Medulla oblongata (tissue), 1 donor: ENCODE data around the gene SCPEP1.
A peak's percentile ranks its signal among the peaks of the same experiment; 100 is the strongest.
"Not testable (repeated sequence)": the region's sequence is repeated elsewhere in the genome, so short reads cannot be mapped to it uniquely, and the experiment has no call there.

Experiments
- DNase-seq: peaks from one replicate; pipeline ENCODE4 v3.0.0-alpha.2; 2015; ENCODE audit errors: extremely low spot score

The SCPEP1 gene

DNA sequence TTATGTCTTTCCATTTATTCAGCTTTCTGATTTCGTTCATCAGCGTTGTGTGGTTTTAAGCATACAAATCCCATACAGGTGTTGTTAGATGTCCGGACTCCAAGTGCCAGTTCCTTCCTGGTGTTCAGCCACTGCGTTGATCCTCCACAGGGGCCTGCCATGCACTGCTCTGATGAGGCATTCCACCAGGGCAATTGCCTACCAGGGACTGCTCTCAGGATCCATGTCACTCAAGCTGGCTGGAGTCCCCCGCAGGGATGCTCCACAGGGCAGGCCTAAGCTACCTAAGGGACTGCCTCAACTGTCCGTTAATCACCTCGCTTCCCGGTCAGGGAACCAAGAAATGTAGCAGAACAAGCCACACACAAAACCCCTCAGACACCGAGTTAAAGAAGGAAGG lies 12.7 kb upstream of the SCPEP1 start:
- not testable (repeated sequence) for DNase-seq

DNA sequence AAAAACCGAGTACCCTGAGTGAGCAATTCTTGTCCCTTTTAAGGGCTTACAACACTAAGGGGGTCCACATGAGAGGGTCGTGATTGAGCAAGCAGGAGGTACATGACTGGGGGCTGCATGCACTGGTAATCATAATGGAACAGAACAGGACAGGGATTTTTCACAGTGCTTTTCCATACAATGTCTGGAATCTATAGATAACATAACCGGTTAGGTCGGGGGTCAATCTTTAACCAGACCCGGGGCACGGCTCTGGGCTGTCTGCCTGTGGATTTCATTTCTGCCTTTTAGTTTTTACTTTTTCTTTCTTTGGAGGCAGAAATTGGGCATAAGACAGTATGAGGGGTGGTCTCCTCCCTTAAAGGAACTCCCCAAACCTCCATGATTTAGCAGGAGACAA lies 12.2 kb upstream of the SCPEP1 start:
- DNase-seq, result not testable (repeated sequence)

DNA sequence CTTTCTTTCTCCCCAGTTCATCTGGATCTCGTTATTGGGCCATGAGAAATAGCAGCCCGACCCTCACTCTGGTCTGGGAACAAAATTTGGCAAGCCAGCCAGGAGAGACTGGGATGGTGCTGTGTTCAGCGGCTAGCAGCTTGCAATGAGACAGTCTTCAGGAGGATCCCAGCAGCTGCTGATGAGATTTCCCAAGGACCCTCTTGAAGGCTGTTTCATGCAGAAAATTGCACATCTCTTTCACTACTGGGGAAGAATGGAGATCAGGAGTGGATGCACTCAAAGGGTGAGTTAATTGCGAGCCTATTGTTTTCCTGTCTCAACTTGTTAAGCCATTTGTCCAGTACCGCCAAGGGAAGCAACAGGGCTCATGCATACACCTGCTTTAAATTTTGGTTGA lies 11.6 kb upstream of the SCPEP1 start:
- DNase-seq, result no peak

GRCh38 chr17:56970974-56971373 lies 7.0 kb upstream of the SCPEP1 start:
- DNase-seq, result no peak

DNA sequence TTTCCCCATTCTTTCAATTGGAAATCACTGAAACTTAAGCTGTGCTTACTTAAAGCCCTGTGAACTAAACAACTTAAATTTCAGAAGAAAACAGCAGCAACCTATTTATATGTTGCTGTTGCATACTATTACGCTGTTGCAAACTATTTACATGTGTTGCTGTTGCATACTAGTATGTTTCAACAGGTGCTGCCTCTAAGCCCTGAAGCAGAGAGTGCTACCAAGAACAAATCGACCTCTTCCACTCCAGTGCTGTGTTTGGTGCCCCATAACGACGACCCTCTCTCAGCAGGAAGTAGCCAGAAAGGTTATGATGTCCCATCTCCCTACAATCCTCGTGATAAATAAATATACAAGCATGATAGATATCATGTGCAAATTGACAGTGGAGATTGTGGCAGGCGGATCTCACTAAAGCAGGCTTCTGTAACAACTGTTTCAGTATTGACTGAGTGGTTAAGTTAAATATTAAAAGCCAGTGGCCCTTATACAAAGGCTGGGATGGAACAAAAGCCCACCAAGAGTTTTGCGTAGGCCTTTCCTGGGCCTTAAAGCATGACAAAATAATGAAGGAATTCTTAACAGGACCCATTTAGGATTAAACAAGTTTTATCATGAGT lies 5.7 kb upstream of the SCPEP1 start:
- DNase-seq, result no peak

GRCh38 chr17:56973520-56973919 lies 4.4 kb upstream of the SCPEP1 start:
- no peak for DNase-seq

DNA sequence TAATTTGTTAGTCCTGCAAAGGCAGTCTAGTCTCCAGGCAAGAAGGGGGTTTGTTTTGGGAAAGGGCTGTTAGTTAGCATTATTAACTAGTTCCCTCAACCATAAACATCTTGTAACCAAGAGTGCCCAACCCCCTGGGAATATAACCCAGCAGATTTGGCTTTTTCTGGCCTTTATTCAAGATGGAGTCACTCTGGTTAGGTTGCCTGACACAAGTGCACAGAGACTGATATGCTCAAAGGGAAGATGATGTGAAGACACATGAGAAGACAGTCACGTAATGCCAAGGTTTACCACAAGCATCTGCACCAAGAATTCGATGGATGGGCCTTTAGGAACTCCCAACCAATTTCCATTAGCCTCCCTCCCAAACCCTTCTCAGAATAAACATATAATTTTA lies 3.9 kb upstream of the SCPEP1 start:
- DNase-seq, result no peak

GRCh38 chr17:56975656-56976055 lies 2.3 kb upstream of the SCPEP1 start:
- no peak for DNase-seq

- no peak for DNase-seq
These were observed 856 bp upstream of the SCPEP1 start for GRCh38 chr17:56976941-56977608.

- peak; percentile 74 for DNase-seq
These were observed 635 bp downstream of the SCPEP1 start for GRCh38 chr17:56978441-56979090.

- peak; percentile 20 for DNase-seq
These were observed 1.2 kb downstream of the SCPEP1 start for GRCh38 chr17:56979091-56979480.

GRCh38 chr17:56980526-56980925 lies 2.6 kb downstream of the SCPEP1 start:
- not testable (repeated sequence) for DNase-seq

- no peak for DNase-seq
These were observed 4.4 kb downstream of the SCPEP1 start for GRCh38 chr17:56982312-56982711.

DNA sequence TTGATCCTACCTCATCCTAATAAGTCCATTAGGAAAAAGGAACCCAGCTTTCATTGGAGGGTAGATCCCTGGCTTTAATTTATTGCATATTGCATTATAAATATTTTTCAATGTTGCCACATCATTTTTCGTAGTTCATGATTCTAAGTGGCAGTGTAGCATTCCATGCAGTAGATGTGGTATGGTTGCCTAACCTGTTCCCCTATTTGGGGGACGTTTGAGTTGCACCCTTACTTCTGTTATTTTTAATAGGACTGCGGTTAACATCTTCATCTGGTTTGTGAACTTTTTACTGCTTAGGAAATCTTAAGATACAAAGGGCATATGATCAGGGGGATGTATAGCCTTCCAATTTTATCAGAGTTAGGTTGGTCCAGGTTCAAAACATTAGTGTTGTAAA lies 5.4 kb downstream of the SCPEP1 start:
- DNase-seq, result no peak

DNA sequence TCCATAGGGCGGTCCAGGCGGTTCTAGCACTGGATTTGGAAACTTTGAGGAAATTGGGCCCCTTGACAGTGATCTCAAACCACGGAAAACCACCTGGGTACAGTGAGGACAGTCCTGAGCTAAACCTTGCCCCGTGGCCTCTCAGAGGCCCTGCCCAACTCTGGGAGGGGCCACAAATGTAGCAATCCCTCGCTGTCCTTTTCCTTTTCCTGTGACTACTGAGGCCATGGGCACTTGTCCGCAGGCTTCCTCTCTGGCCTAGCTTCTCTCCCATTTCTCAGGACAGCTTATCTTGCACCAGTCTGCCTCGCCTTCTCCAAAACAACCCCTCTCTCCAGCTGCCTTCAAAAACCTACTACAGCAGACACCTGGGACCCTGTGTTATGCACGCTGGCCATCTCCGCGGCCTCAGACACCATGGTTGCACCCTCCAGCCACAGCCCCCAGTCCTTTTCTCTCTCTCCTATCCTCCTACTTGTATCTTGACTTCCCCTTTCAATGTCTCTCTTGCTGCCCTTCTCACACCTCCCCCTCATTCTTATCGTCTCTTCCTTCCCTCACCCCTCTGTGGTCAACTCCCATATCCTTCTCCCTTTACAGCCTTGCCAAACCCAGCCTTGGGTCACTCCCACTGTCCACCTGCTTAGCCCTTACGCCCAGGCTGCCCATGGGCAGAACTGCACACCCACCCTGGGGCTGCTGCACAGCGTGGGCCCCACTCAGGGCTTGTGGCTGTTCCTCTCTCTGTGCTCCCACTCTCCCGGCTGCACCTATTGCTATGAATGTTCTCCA lies 7.6 kb downstream of the SCPEP1 start:
- peak; percentile 28 for DNase-seq

DNA sequence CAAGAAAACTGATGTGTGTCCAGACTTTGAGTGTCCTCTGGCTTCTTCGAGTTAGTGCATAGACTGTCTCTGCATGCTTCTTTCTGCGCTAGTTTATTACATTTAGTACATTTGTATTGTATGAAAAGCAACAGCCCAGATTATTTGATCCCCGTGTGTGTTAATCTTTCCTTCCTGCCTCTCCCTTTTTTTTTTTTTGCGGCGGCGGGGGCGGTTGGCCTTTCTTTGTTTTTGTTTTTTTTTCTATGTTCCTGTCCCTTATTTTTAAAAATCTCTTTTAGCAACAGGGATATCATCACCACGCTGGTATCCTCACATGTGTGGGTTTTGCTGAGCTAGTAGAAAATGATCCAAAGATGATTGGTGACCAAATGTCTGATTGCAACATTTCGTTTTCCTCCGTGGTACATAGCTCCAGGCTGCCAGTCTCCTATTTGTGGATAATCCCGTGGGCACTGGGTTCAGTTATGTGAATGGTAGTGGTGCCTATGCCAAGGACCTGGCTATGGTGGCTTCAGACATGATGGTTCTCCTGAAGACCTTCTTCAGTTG lies 9.4 kb downstream of the SCPEP1 start:
- no peak for DNase-seq

GRCh38 chr17:56988901-56989572 lies 11.1 kb downstream of the SCPEP1 start:
- no peak for DNase-seq

DNA sequence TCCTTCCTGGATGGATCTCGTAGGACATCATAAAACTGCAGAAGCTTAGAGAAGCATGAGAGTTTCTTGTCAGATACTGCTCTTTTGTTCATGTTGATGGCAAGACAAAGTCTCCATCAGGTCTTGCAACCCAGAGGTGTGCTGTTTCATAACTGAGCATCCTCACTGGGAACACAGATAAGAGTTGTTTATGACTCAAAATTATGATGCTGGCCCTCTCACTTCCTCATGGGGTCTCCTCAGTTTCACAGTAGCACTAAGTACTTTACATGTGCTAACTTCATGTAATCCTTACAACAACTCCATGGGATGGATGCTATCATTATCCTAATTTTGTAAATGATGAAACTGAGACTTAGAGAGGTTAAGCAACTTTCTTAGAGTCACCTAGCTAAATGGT lies 14.4 kb downstream of the SCPEP1 start:
- no peak for DNase-seq

DNA sequence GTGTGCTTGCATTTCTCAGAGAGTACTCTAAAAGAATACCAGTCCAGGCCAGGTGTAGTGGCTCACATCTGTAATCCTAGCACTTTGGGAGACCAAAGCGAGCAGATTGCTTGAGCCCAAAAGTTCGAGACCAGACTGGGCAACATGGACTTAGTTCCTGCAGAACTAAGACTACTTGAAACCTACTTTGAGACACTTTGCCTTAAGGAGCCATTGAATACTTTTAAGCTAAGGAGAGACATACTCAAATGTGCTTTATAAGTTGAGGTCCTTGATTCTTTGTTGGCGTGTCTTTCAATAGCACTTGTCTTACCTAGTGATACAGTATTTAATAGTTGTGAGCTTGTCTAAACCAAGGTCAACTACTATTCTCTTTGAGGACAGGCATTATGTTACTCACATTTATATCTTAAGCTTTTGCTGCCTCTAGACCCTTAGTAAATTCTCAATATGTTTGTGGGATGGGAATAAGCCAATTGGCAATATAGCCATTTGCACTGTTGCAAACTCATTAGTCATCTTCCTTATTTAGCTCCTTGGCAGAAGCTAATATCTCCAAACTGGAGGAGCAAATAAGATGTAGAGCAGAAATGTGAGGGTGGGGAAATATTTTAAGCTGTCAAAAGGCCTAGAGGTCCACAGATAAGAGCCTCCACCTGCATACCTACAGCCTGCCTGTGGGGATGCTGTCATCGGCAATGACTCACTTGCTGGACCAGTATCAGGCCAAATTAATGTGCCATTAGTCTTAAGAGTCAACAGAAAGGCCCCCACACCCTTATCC lies 16.3 kb downstream of the SCPEP1 start:
- no peak for DNase-seq

DNA sequence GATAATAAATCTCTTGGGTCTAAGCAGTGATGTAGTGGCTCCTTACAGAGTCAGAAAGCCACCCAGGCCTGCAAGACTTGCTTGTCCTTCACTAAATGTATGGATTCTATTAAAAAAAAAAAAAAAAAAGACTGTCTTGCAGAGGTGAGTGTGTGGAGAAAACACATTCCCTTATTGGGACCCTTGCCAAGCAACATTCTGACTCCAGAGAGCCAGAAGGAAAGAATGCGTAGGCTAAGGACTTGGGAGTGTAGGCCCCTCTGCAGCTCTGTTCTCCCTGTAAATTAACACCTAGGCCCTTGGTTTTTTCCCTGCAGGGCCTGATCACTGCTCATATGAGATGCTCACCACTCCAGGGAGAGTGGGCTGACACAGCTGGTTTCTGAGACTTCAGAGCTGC lies 17.8 kb downstream of the SCPEP1 start:
- no peak for DNase-seq

DNA sequence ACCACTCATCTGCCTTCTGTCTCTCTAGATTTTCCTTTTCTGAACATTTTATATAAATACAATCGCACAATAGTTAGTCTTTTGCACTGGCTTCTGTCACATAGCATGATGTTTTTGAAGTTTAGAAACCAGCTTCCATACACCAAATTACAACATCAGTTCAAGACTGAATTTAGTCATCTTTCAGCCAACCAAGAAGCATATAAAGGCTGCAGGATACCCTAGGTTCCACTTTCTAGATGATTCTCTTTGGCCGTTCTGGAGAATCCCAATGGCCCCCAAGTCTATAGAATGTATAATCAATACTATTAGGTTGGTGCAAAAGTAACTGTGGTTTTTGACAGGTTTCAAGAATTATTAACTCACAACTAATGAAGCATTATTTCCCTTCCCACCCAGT lies 19.4 kb downstream of the SCPEP1 start:
- no peak for DNase-seq
